Frontal cortex (tissue), 4 donors: Measurements from ENCODE around the gene SF3B3. TPM values are rescaled to one million over a fixed set of nuclear protein-coding genes. Genes with fewer than 3 reads are reported as not detected.
A peak's percentile ranks its signal among the peaks of the same experiment; 100 is the strongest.
"Not testable (repeated sequence)": the region's sequence is repeated elsewhere in the genome, so short reads cannot be mapped to it uniquely, and the experiment has no call there.

Source experiments
- DNase-seq, 2 donors: peaks; one replicate each; pipeline ENCODE4 v3.0.0; 2012; ENCODE audit warnings: low spot score in 2 of 2
- FAIRE-seq: peaks from 2 replicates; lab custom pipeline; 2012; peaks lifted over from hg19 to GRCh38; lab: Jason Lieb, UNC
- total RNA-seq: library from RNA; depleted of rRNA; stranded (reverse); fragments of >200 nt; gene quantifications from one replicate; pipeline ENCODE4 v1.2.3, GENCODE V29; 2014
- donor health status: control.
- donor health status: control.
- donor health status: control.

Gene SF3B3
- total RNA-seq, 1 donor from 2014 or later: 71.3 TPM

GRCh38 chr16:70508752-70509151 lies 14.9 kb upstream of the SF3B3 start:
- DNase-seq (no peak), FAIRE-seq (no peak)

- DNase-seq (no peak), FAIRE-seq (no peak)
Measured at GRCh38 chr16:70510216-70510615, 13.4 kb upstream of the SF3B3 start.

DNA sequence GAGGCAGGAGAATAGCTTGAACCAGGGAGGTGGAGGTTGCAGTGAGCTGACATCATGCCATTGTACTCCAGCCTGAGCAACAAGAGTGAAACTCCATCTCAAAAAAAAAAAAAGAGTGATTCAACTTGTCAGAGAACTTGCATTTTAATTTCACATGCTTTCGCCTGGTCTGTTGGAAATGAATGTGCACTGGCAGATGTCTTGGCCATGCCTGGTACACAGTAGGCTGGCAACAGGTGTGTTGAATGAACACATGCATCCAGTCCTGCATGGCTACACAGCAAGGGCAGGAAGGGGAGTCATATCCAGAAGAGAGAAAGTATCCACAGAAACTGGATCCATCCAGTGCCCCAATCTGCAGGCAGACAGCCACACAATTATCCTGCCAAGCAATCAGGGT lies 11.8 kb upstream of the SF3B3 start:
- no peak for FAIRE-seq
- DNase-seq: no peak

GRCh38 chr16:70512456-70512855 lies 11.2 kb upstream of the SF3B3 start:
- FAIRE-seq: no peak
- DNase-seq: no peak

DNA sequence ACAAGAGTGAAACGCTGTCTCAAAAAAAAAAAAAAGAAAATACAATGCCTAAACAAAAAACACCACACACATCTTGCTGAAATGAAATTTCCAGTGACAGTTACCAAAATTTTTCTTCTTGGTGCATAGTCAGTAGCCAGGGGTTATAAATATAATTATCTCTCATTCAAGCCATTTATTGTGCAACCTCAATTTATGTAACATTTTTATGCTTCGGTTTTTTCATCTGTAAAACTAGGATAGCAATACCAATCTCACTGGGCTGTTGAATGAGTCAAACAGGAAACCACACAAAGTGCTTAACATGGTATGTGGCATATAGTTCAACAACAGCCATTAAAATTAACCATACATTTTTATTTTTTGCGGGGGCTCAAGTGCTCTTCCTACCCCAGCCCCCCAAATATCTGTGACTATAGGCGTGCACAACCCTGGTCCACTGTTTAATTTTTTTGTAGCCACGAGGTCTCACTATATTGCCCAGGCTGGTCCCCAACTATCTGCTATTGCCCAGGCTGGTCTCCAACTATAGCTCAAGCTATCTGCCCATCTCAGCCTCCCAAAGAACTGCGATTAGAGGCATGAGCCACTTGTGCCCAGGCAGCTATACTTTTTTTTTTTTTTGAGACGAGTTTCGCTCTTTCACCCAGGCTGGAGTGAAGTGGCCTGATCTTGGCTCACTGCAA lies 2.9 kb upstream of the SF3B3 start:
- FAIRE-seq: no peak

GRCh38 chr16:70522216-70523075 lies 1.2 kb upstream of the SF3B3 start:
- DNase-seq (no peak), FAIRE-seq (no peak)

More for the DNA sequence above, 2.9 kb upstream of the SF3B3 start:
- no peak for DNase-seq

DNA sequence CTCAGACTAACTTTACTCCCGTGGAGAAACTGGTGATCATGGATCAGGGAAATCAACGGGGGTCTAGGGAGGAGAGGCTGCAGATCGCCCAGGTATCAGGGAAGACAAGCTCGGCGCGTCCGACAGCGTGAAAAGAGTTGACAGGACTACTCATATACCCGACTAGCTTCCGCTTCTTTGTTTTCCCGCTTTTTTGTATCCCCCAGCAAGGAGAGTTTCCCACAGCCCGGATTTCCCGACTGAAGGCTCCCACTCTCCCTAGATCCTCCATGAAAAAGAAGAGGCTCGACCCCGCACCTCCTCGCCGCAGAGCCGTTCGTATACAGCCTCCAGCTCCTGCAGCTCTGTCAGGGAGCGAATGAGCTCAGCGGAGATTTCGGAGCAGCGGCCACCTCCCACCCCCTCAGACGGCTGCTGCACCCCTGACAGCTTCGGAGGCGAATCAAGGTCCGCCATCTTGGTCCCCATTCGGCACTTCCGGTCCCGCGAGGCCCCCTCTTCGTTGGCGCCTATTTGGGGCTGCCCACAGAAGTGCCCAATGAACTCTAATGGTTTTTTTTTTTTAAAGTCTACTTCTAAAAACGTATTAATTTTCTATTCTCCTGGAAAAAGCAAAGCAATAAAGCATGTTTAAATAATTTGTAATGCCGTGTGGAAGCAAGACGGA lies 407 bp upstream of the SF3B3 start, which contains the start of gene COG4:
Gene COG4 (minus strand): TSS at position 479 of the 667 bp plus-strand sequence. CDS start 11 bp downstream, at position 468.
- FAIRE-seq: no peak
- peak; percentile 68 to 82 for DNase-seq

- not testable (repeated sequence) for FAIRE-seq, DNase-seq
Measured at GRCh38 chr16:70524399-70524825, 796 bp downstream of the SF3B3 start.

- DNase-seq (no peak), FAIRE-seq (no peak)
Measured at GRCh38 chr16:70526403-70526802, 2.8 kb downstream of the SF3B3 start.

DNA sequence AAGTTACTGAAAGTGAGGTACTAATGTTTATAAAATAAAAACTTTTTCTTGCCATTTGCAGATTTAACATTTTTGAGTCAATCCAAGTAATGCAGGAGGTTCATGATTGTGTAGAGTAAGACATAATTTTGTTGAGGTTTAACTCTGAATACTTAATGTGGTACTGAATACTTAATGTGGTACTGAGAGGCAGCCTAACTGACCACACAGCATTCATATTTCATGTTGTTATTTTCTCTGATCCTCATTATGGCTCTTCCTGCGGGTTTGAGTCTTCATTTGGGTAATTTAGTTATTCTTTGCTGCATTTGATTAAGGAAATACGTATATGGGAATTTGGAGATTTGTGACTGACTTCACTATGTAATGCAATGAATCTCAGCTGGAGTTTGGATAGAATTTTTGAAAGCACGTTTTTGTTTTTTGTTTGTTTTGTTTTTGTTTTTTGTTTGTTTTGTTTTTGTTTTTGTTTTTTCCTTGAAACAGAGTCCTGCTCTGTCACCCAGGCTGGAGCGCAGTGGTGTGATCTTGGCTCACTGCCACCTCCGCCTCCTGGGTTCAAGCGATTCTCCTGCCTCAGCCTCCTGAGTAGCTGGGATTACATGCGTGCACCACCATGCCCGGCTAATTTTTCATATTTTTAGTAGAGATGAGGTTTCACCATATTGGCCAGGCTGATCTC lies 3.8 kb downstream of the SF3B3 start:
- FAIRE-seq (no peak), DNase-seq (no peak)

- peak in 1 of 2 donors; percentile 42 for DNase-seq
- no peak for FAIRE-seq
Measured at GRCh38 chr16:70529051-70529777, 5.6 kb downstream of the SF3B3 start.

DNA sequence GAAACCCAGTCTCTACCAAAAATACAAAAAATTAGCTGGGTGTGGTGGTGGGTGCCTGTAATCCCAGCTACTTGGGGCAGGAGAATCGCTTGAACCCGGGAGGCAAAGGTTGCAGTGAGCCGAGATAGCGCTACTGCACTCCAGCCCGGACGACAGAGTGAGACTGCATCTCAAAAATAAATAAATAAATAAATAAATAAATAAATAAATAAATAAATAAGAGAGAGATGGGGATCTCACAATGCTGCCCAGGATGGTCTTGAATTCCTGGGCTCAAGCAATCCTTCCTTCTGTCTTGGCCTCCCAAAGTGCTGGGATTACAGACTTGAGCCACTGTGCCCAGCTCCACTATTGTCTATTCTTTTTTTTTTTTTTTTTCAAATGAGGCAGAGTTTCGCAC lies 6.3 kb downstream of the SF3B3 start:
- DNase-seq, FAIRE-seq: not testable (repeated sequence)

DNA sequence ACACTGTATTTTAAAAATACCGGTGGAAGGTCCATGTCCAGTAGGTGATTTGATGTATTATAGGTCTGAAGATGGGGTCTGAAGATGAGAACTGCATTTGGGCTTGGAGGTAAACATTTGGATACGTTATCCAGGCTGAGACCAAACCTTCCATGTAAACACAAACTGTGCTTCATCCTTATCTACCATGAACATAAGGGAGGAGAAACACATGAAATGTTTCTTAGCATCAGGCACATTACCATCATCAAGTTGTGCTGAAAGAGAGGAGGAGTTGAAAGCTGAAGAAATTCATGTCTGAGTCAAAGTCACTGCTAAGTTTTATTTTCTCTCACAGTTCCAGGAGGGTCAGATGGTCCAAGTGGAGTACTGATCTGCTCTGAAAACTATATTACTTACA lies 11.4 kb downstream of the SF3B3 start:
- no peak for FAIRE-seq

GRCh38 chr16:70540994-70541393 lies 17.4 kb downstream of the SF3B3 start:
- FAIRE-seq (no peak), DNase-seq (no peak)

More for the DNA sequence above, 11.4 kb downstream of the SF3B3 start:
- DNase-seq: no peak

DNA sequence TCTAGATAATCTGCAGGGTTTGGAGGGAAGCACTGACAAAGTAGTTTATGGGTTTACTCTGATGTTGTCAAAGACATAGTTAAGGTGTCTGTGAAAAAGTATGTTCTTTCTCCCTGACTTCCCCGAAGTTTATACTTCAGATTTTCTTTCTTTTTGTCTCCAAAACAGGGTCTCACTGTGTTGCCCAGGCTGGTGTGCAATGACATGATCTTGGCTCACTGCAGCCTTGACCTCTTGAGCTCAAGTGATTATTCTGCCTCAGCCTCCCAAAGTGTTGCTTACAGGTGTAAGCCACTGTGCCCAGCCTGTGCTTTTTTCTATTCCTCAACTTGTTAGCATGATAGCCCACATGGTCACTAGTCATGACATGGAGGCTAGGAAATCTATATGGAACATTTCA lies 20.9 kb downstream of the SF3B3 start:
- DNase-seq (no peak), FAIRE-seq (no peak)

DNA sequence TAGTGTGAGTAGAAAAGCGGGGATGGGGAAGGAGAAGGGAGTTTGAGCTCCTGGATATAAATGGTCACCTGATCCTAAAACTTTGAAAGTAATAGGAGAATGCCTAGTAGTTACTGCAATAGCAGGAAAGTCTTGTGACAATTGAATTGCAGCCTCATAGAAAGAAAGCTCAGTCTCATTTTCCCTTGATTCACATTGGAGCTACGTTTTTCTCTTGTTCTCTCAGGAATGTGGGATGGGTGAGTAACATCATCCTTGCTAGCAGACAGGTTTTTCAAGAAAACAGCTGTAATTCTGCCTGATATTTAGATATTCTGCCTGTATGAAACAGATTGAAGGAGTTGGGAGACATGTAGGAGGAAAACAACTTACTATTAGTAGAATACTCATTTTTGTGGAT lies 25.3 kb downstream of the SF3B3 start:
- DNase-seq (no peak), FAIRE-seq (no peak)

DNA sequence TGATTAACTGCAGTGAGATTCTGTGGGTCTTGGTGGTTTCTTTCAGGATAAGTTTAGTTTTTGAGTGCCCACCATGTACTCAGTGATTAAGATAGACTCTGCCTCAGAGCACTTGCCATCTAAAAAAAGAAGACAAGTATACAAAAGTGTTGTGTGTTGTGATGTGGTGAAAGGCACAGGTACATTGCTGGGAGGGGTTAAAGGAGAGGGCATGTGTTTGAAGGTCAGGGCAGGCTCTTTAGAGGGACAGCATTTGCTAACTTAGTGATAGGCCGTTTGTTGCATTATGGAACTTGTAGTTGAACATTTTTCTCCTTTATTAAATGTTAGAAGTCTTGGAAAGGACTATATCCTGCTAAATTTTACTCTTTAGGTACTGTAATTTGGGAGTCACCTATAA lies 26.5 kb downstream of the SF3B3 start:
- FAIRE-seq: no peak
- no peak for DNase-seq

DNA sequence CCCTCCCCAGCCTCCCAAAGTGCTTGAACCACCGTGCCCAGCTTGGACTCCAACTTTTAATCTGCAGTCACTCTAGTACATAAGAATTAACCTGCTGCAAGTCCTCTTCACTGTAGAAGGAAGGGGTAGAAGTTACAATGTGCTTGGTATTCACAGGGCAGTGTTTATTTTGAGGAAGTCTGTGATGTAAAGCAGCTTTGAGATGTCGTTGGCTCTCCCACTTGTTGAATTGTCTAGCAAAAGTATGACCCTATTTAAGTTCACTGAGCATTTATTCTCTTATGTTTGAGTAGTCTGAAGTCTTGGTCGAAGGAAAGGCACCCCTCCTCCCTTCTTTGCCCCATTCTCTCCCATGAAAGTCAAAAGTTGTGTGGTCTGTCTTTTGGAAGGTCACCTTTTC lies 28.2 kb downstream of the SF3B3 start:
- DNase-seq (no peak), FAIRE-seq (no peak)

- FAIRE-seq: no peak
- DNase-seq: no peak
Measured at GRCh38 chr16:70552675-70553074, 29.1 kb downstream of the SF3B3 start.
